IMR-90 (cell line): ENCODE results near the gene SLC4A11.

Experiments used
- MAFK ChIP-seq: IDR thresholded peaks from 2 replicates; pipeline ENCODE4 v1.6.1; 2012; ENCODE audit warnings: low read depth, low read length, improper control_type of control experiment
- POLR2A ChIP-seq: IDR thresholded peaks from 2 replicates; pipeline ENCODE4 v1.6.1; 2012; ENCODE audit warnings: mild to moderate bottlenecking, low read depth, low read length
- RAD21 ChIP-seq: IDR thresholded peaks from 2 replicates; pipeline ENCODE4 v1.6.1; 2012; ENCODE audit warnings: low read length, improper control_type of control experiment
- SMC3 ChIP-seq: fragments of 150-350 bp; IDR thresholded peaks from 2 replicates; pipeline ENCODE4 v1.6.1; 2016; ENCODE audit warnings: low read depth, mild to moderate bottlenecking, antibody characterized with exemption, low read length, moderate library complexity
- TF ChIP-seq, protein P1 (sequence below): conservative IDR thresholded peaks from 2 replicates; pipeline ENCODE4 v1.5.1; 2012; ENCODE audit warnings: mild to moderate bottlenecking, low read depth, low read length, improper control_type of control experiment

DNA sequence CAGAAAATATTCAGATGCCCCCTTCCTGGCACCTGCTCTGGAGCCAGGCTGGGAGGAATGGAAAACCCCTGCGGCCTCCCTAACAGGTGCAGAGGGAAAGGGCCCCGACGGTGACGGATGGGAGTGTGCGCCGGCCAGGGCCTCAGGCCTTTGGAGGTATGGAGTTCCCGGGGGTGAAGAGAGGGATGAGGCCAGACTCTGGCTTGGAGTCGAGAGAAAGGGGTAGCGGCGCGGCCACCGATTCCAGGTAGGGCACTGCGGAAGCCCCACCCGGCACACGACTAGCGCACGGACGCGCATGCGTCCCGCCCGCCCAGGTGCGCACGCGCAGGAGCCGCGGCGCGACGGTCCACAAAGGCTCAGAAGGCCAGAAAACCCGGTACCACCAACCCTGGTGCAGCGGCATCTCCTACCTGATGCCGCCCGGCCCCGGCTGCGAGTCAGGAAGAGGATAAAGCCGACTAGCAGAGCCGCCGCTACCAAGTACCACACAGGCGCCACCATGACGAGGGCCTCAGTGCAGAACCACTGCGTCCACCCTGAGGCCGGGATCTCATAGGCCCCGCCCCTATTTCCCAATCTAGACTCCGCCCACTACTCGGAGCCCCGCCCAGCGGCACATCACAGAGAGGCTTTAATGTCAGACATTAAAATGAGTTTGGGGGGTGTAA is 34.7 kb downstream of the SLC4A11 start, which contains the start of gene DDRGK1:
- no peak; the same call in 1 of the 2 replicates for TF ChIP-seq POLR2A
- TF ChIP-seq, protein P1, sequence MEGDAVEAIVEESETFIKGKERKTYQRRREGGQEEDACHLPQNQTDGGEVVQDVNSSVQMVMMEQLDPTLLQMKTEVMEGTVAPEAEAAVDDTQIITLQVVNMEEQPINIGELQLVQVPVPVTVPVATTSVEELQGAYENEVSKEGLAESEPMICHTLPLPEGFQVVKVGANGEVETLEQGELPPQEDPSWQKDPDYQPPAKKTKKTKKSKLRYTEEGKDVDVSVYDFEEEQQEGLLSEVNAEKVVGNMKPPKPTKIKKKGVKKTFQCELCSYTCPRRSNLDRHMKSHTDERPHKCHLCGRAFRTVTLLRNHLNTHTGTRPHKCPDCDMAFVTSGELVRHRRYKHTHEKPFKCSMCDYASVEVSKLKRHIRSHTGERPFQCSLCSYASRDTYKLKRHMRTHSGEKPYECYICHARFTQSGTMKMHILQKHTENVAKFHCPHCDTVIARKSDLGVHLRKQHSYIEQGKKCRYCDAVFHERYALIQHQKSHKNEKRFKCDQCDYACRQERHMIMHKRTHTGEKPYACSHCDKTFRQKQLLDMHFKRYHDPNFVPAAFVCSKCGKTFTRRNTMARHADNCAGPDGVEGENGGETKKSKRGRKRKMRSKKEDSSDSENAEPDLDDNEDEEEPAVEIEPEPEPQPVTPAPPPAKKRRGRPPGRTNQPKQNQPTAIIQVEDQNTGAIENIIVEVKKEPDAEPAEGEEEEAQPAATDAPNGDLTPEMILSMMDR: no peak
- no peak for TF ChIP-seq SMC3
- no peak for TF ChIP-seq RAD21
- TF ChIP-seq MAFK: no peak
